HepG2 (cell line): ENCODE data around the gene ATRAID. TPM values are rescaled to one million over a fixed set of nuclear protein-coding genes. Genes with fewer than 3 reads are reported as not detected.
"Not testable (repeated sequence)": the region's sequence is repeated elsewhere in the genome, so short reads cannot be mapped to it uniquely, and the experiment has no call there.

ENCODE experiments used
- ATAC-seq: fragments of 200-7000 bp; cut with Tn5 transposase; 3 replicates; pipeline ENCODE4 v1.9.1; 2020; ENCODE audit warnings: mild to moderate bottlenecking, moderate library complexity
- BruUV-seq: library from RNA; stranded (reverse); fragments of 400-500 nt; replicated peaks from 2 replicates; lab custom pipeline; 2021; lab: Mats Ljungman, UMichigan
- CTCF ChIA-PET: fragments of 300-600 bp; formaldehyde crosslinking; extraction: SDS; loops from one replicate; lab custom pipeline; 2021; ENCODE audit warnings: low total read pairs, inconsistent platforms, low intra/inter-chr PET ratio; lab: Yijun Ruan, JAX
- POLR2A ChIA-PET: fragments of 350-600 bp; sonication (Branson Sonifier 250); formaldehyde crosslinking; loops from one replicate; lab custom pipeline; 2020; ENCODE audit warnings: antibody characterized with exemption, inconsistent platforms; lab: Yijun Ruan, JAX
- DNase-seq: peaks from one replicate; pipeline ENCODE4 v3.0.0-alpha.2; 2015; ENCODE audit warnings: low spot score
- FAIRE-seq: peaks from 3 replicates; lab custom pipeline; 2011; peaks lifted over from hg19 to GRCh38; lab: Jason Lieb, UNC
- H2AFZ ChIP-seq: one replicate; pipeline ENCODE4 v1.6.1; 2011; ENCODE audit warnings: low read length, inconsistent platforms
- H3K27ac ChIP-seq: fragments of 300-600 bp; 3 replicates; pipeline ENCODE4 v1.8.0; 2011; ENCODE audit warnings: mixed run types, mild to moderate bottlenecking, mixed read lengths, low read length, inconsistent platforms; ENCODE audit not compliant: insufficient read depth; ENCODE audit errors: extremely low read length
- H3K27me3 ChIP-seq, 2 experiments: fragments of 200-600 bp in 1 of 2; 2 replicates in 1 of 2; 3 replicates in 1 of 2; pipeline versions ENCODE4 v1.6.0 to v1.8.0; 2011; ENCODE audit warnings: low read length in 2 of 2, mild to moderate bottlenecking in 2 of 2, moderate library complexity in 2 of 2, inconsistent platforms in 1 of 2; ENCODE audit not compliant: insufficient read depth in 2 of 2, control insufficient read depth in 1 of 2
- H3K36me3 ChIP-seq, 2 experiments: fragments of 200-600 bp in 1 of 2; replicated peaks in 1 of 2; 2 replicates in 1 of 2; 3 replicates in 1 of 2; pipeline versions ENCODE4 v1.5.1 to v1.8.0; 2011; ENCODE audit warnings: low read length in 2 of 2, inconsistent platforms in 1 of 2; ENCODE audit not compliant: insufficient read depth in 2 of 2, control insufficient read depth in 1 of 2
- H3K4me1 ChIP-seq: 2 replicates; pipeline ENCODE4 v1.5.1; 2012; ENCODE audit warnings: low read length, inconsistent platforms; ENCODE audit not compliant: insufficient read depth
- H3K4me2 ChIP-seq: 2 replicates; pipeline ENCODE4 v1.6.0; 2011; ENCODE audit warnings: low read depth, low read length, inconsistent platforms
- H3K4me3 ChIP-seq, 3 experiments: fragments of 200-600 bp in 1 of 3; sonication (generic), shearing (Covaris generic) in 1 of 3; replicated peaks in 1 of 3; 2 replicates each; pipeline ENCODE4 v1.5.1; 2011 to 2016; ENCODE audit warnings: low read length in 3 of 3, inconsistent platforms in 2 of 3, low read depth in 2 of 3, mild to moderate bottlenecking in 2 of 3, control low read depth in 1 of 3, mixed read lengths in 1 of 3; ENCODE audit not compliant: insufficient read depth in 1 of 3
- H3K79me2 ChIP-seq: one replicate; pipeline ENCODE4 v1.6.1; 2011; ENCODE audit warnings: low read length, inconsistent platforms; ENCODE audit not compliant: insufficient read depth
- H3K9ac ChIP-seq: 2 replicates; pipeline ENCODE4 v1.6.0; 2011; ENCODE audit warnings: mild to moderate bottlenecking, low read depth, low read length, inconsistent platforms; ENCODE audit not compliant: insufficient read depth
- H3K9me3 ChIP-seq: 2 replicates; pipeline ENCODE4 v1.5.1; 2012; ENCODE audit warnings: mild to moderate bottlenecking, low read length
- H4K20me1 ChIP-seq: 2 replicates; pipeline ENCODE4 v1.6.0; 2011; ENCODE audit warnings: inconsistent platforms, mild to moderate bottlenecking, low read length, moderate library complexity; ENCODE audit not compliant: insufficient read depth
- EED ChIP-seq: sonication (generic); formaldehyde crosslinking; IDR thresholded peaks from 2 replicates; pipeline ENCODE4 v1.5.0; 2020; ENCODE audit warnings: mild to moderate bottlenecking, missing genetic modification reagents
- HOXA9 ChIP-seq: sonication (generic); formaldehyde crosslinking; IDR thresholded peaks from 2 replicates; pipeline ENCODE4 v1.8.1; 2022; ENCODE audit warnings: missing genetic modification reagents, mild to moderate bottlenecking, moderate library complexity, borderline replicate concordance
- POLR2A ChIP-seq, 2 experiments: IDR thresholded peaks; 2 replicates each; pipeline ENCODE4 v1.6.1; 2011; ENCODE audit warnings: low read depth in 2 of 2, low read length in 2 of 2, mild to moderate bottlenecking in 1 of 2, moderate library complexity in 1 of 2; ENCODE audit not compliant: insufficient read depth in 1 of 2
- SSRP1 ChIP-seq: IDR thresholded peaks from 2 replicates; pipeline ENCODE4 v1.6.1; 2016; ENCODE audit warnings: control low read depth
- ZFX ChIP-seq: sonication (generic); formaldehyde crosslinking; IDR thresholded peaks from 2 replicates; pipeline ENCODE4 v1.4.0; 2020; ENCODE audit warnings: mild to moderate bottlenecking, low read depth, missing genetic modification reagents, moderate library complexity
- ZNF703 ChIP-seq: sonication (generic); formaldehyde crosslinking; IDR thresholded peaks from 2 replicates; pipeline ENCODE4 v1.5.1; 2020; ENCODE audit warnings: missing genetic modification reagents, mild to moderate bottlenecking, moderate library complexity, borderline replicate concordance
- ZNF749 ChIP-seq: sonication (generic); formaldehyde crosslinking; IDR thresholded peaks from 2 replicates; pipeline ENCODE4 v1.8.0; 2022; ENCODE audit warnings: mild to moderate bottlenecking, missing genetic modification reagents, moderate library complexity, borderline replicate concordance
- ZSCAN29 ChIP-seq: sonication (generic); formaldehyde crosslinking; conservative IDR thresholded peaks from 2 replicates; pipeline ENCODE4 v1.4.0; 2020; ENCODE audit warnings: mild to moderate bottlenecking, missing genetic modification reagents
- ZSCAN30 ChIP-seq: sonication (generic); formaldehyde crosslinking; IDR thresholded peaks from 2 replicates; pipeline ENCODE4 v1.5.0; 2020; ENCODE audit warnings: mild to moderate bottlenecking, missing genetic modification reagents
- WGBS: methylation state at CpG from one replicate; pipeline ENCODE4 v1.1.6; 2017; ENCODE audit warnings: low lambda C conversion rate; 5-methylcytosine and 5-hydroxymethylcytosine counted together
- in situ Hi-C: cut with HindIII; loops from 2 replicates; pipeline ENCODE4 v1.10.0; 2017; ENCODE audit warnings: low pct_unique_long_range_greater_than_20kb; ENCODE audit not compliant: extremely low pct_ligation_motif_present
- intact Hi-C: fragments of 100-400 bp; cut with micrococcal nuclease; formaldehyde crosslinking; loops from one replicate; pipeline ENCODE4 v1.10.0; 2022; ENCODE audit not compliant: unreplicated experiment
- polyA plus RNA-seq, 8 experiments: library from polyadenylated mRNA; depleted of rRNA in 3 of 8; stranded (reverse) in 7 of 8; unstranded in 1 of 8; fragments of >200 nt; fragmentation: Illumina TruSeq in 4 of 8; extraction: Trizol in 4 of 8; gene quantifications; 2 replicates each; pipeline versions ENCODE4 v1.2.1 to v1.2.3, GENCODE V29; 2011 to 2016; ENCODE audit warnings: low read depth in 4 of 8, missing spikeins in 1 of 8, mixed read lengths in 1 of 8; ENCODE audit not compliant: insufficient read depth in 1 of 8
- total RNA-seq, 5 experiments: library from RNA; depleted of rRNA; stranded (reverse); fragments of >200 nt; fragmentation: Illumina TruSeq; extraction: Trizol; gene quantifications; 2 replicates each; pipeline ENCODE4 v1.2.3, GENCODE V29; 2016; ENCODE audit warnings: low read depth in 1 of 5
- TF ChIP-seq, protein P1 (sequence below): IDR thresholded peaks from 2 replicates; pipeline ENCODE4 v1.6.1; 2012; ENCODE audit warnings: low read length, improper control_type of control experiment
- TF ChIP-seq, protein P2 (sequence below): sonication (generic); formaldehyde crosslinking; IDR thresholded peaks from 2 replicates; pipeline ENCODE4 v1.5.0; 2020; ENCODE audit warnings: mild to moderate bottlenecking, missing genetic modification reagents

Gene ATRAID
- total and polyA plus RNA-seq, 2 of the 13 experiments (the other 11 are each of a cell fraction or from before 2014, with no cell fraction given), result 207 to 382 TPM

DNA sequence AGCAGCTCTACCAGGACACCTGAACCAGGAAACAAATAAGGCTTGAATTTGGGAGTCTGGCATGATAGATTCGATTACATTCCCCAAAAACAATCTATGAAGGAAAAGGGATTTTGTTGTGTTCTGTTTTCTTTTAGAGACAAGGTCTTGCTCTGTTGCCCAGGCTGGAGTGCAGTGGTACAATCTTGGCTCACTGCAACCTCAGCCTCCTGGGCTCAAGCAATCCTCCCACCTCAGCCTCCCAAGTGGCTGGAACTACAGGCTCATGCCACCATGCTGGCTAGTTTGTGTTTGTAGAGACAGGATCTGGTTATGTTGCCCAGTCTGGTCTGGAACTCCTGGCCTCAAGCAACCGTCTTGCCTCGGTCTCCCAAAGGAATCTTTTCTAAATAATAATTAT lies 13.8 kb upstream of the ATRAID start:
- CTCF ChIA-PET, result not testable (repeated sequence)

DNA sequence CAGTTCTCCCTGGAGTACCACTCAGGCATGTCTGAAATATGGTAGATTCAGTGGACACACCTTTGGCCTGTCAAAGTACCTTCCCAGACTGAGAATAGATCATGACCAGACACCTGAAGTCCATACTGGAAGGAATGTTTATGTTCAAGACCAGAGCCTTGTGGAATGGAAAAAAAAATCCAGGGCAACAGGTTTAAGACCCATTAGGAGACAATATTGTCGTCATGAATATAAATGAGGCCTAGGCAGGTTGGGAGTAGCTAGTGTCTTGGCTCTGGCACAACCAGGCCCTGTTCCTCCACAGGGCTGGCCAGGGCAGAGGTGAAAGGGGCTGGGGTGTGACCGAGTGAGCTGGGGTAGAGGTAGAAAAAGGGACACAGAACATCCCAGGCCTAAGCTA lies 13.2 kb upstream of the ATRAID start:
- no peak overlapping the region for H3K27ac ChIP-seq
- ChIA-PET CTCF (no interaction called here), POLR2A (interaction anchor here (1.0 to 1.3 kb wide), 3 partner anchors 84 to 105 kb away, joined by 3 read pairs; no protein-coding TSS in a partner anchor)
- intact Hi-C loops (no loop called here), in situ Hi-C loops (loop anchor here (5.0 kb wide), 1 partner anchor 101 kb away; no protein-coding TSS in a partner anchor)
- H3K9ac ChIP-seq, result no peak overlapping the region
- WGBS, result 87% methylated on average over 2 of the region's 2 CpGs
- TF ChIP-seq SSRP1, result no peak
- TF ChIP-seq ZNF703 (CRISPR knock-in tag), result no peak
- TF ChIP-seq POLR2A (IDR thresholded peaks at IDR 0.05; ENCODE audit: insufficient read depth in 1 of 2, low read depth in 2 of 2, low read length in 2 of 2), result peak in 1 of 2 experiments; percentile 10; a peak in 1 of 4 replicates
- peak; percentile 37; the same call in 1 of the 2 replicates for TF ChIP-seq ZFX (CRISPR knock-in tag)
- TF ChIP-seq, protein P1, sequence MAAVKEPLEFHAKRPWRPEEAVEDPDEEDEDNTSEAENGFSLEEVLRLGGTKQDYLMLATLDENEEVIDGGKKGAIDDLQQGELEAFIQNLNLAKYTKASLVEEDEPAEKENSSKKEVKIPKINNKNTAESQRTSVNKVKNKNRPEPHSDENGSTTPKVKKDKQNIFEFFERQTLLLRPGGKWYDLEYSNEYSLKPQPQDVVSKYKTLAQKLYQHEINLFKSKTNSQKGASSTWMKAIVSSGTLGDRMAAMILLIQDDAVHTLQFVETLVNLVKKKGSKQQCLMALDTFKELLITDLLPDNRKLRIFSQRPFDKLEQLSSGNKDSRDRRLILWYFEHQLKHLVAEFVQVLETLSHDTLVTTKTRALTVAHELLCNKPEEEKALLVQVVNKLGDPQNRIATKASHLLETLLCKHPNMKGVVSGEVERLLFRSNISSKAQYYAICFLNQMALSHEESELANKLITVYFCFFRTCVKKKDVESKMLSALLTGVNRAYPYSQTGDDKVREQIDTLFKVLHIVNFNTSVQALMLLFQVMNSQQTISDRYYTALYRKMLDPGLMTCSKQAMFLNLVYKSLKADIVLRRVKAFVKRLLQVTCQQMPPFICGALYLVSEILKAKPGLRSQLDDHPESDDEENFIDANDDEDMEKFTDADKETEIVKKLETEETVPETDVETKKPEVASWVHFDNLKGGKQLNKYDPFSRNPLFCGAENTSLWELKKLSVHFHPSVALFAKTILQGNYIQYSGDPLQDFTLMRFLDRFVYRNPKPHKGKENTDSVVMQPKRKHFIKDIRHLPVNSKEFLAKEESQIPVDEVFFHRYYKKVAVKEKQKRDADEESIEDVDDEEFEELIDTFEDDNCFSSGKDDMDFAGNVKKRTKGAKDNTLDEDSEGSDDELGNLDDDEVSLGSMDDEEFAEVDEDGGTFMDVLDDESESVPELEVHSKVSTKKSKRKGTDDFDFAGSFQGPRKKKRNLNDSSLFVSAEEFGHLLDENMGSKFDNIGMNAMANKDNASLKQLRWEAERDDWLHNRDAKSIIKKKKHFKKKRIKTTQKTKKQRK, result no peak
- TF ChIP-seq EED (CRISPR knock-in tag), result no peak
- TF ChIP-seq HOXA9, result no peak
- TF ChIP-seq ZNF749, result 0 out of 2 replicates have a peak, but pooled peaks have one; percentile 45
- TF ChIP-seq ZSCAN29 (CRISPR knock-in tag), result no peak
- no peak overlapping the region for H3K4me2 ChIP-seq
- H2AFZ ChIP-seq, result no peak overlapping the region
- ATAC-seq, result peak; percentile 6; the same call in 1 of the 3 replicates
- DNase-seq, result no peak
- no peak overlapping the region for H3K4me3 ChIP-seq
- no peak for FAIRE-seq
- H4K20me1 ChIP-seq, result no peaks in the 10 kb centered on the region
- H3K27me3 ChIP-seq, result no peaks in the 10 kb centered on the region
- no TSS peak for BruUV-seq
- no peaks in the 10 kb centered on the region for H3K79me2 ChIP-seq
- H3K9me3 ChIP-seq, result no peaks in the 10 kb centered on the region
- H3K4me1 ChIP-seq, result peaks cover 17% of the 10 kb centered on the region
- H3K36me3 ChIP-seq, result peaks cover 24 to 34% of the 10 kb centered on the region in 2 experiments

More for the DNA sequence above, 13.8 kb upstream of the ATRAID start:
- ATAC-seq, FAIRE-seq, H4K20me1 ChIP-seq, H2AFZ ChIP-seq, intact Hi-C loops, DNase-seq, H3K4me2 ChIP-seq, H3K4me3 ChIP-seq, H3K9me3 ChIP-seq, H3K27me3 ChIP-seq, H3K79me2 ChIP-seq, BruUV-seq, H3K27ac ChIP-seq, H3K9ac ChIP-seq: not testable (repeated sequence)
- TF ChIP-seq ZSCAN30 (CRISPR knock-in tag) (0 out of 2 replicates have a peak, but pooled peaks have one; percentile 53), SSRP1 (0 out of 2 replicates have a peak, but pooled peaks have one; percentile 43)
- TF ChIP-seq, protein P2, sequence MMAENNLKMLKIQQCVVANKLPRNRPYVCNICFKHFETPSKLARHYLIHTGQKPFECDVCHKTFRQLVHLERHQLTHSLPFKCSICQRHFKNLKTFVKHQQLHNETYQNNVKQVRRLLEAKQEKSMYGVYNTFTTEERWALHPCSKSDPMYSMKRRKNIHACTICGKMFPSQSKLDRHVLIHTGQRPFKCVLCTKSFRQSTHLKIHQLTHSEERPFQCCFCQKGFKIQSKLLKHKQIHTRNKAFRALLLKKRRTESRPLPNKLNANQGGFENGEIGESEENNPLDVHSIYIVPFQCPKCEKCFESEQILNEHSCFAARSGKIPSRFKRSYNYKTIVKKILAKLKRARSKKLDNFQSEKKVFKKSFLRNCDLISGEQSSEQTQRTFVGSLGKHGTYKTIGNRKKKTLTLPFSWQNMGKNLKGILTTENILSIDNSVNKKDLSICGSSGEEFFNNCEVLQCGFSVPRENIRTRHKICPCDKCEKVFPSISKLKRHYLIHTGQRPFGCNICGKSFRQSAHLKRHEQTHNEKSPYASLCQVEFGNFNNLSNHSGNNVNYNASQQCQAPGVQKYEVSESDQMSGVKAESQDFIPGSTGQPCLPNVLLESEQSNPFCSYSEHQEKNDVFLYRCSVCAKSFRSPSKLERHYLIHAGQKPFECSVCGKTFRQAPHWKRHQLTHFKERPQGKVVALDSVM, result peak; percentile 83
- POLR2A ChIA-PET, result interaction anchor here (1.1 to 1.3 kb wide), 2 partner anchors 84 to 104 kb away, joined by 3 read pairs; no protein-coding TSS in a partner anchor
- WGBS, result 95% methylated on average over 3 of the region's 3 CpGs
- H3K4me1 ChIP-seq, result peaks cover 22% of the 10 kb centered on the region
- peaks cover 20 to 28% of the 10 kb centered on the region in 2 experiments for H3K36me3 ChIP-seq
- in situ Hi-C loops, result loop anchor here (5.0 kb wide), 1 partner anchor 101 kb away; no protein-coding TSS in a partner anchor
